Endothelial cell (in vitro differentiated cells): ENCODE data around the gene ASIC3. TPM values are rescaled to one million over a fixed set of nuclear protein-coding genes. Genes with fewer than 3 reads are reported as not detected.

Source experiments
- DNase-seq: peaks from one replicate; pipeline ENCODE4 v3.0.0; 2021; ENCODE audit warnings: low spot score
- H3K27ac Mint-ChIP-seq: one replicate; pipeline ENCODE4 v1.8.0; 2021; ENCODE audit warnings: mixed read lengths, inconsistent platforms; ENCODE audit not compliant: unreplicated experiment
- H3K27me3 Mint-ChIP-seq: one replicate; pipeline ENCODE4 v1.8.0; 2021; ENCODE audit warnings: mild to moderate bottlenecking, moderate library complexity, mixed read lengths, inconsistent platforms; ENCODE audit not compliant: unreplicated experiment
- H3K36me3 Mint-ChIP-seq: one replicate; pipeline ENCODE4 v1.8.0; 2021; ENCODE audit warnings: mild to moderate bottlenecking, low read depth, mixed read lengths, inconsistent platforms; ENCODE audit not compliant: unreplicated experiment
- H3K4me1 Mint-ChIP-seq: one replicate; pipeline ENCODE4 v1.8.0; 2021; ENCODE audit warnings: mild to moderate bottlenecking, mixed read lengths, inconsistent platforms; ENCODE audit not compliant: unreplicated experiment
- H3K4me3 Mint-ChIP-seq: one replicate; pipeline ENCODE4 v1.8.0; 2021; ENCODE audit warnings: mild to moderate bottlenecking, mixed read lengths, inconsistent platforms; ENCODE audit not compliant: unreplicated experiment
- H3K9me3 Mint-ChIP-seq: one replicate; pipeline ENCODE4 v1.8.0; 2021; ENCODE audit warnings: mixed read lengths, inconsistent platforms; ENCODE audit not compliant: unreplicated experiment
- CTCF ChIP-seq: fragments of 200-600 bp; sonication (generic); IDR thresholded peaks from one replicate; pipeline ENCODE4 v1.5.0; 2021; ENCODE audit warnings: antibody characterized with exemption; ENCODE audit not compliant: unreplicated experiment
- total RNA-seq: library from RNA; stranded (reverse); fragmentation: NEBNext Ultra II Directional; extraction: Animal tissue kit (Norgen Biotek cat#: 25700); gene quantifications from one replicate; pipeline ENCODE4 v1.2.1, GENCODE V29; 2021; ENCODE audit not compliant: unreplicated experiment

Gene ASIC3
- total RNA-seq, 1 donor from 2014 or later: 3.4 TPM

- Mint-ChIP-seq H3K4me3 (no peak overlapping the region), H3K36me3 (peaks cover 59% of the 10 kb centered on the region), H3K9me3 (no peaks in the 10 kb centered on the region), H3K27ac (no peak overlapping the region), H3K4me1 (peaks cover 8% of the 10 kb centered on the region), H3K27me3 (peaks cover 17% of the 10 kb centered on the region)
- no peak for DNase-seq
- TF ChIP-seq CTCF: no peak
Observed at GRCh38 chr7:151001546-151001945, 46.8 kb upstream of the ASIC3 start.

GRCh38 chr7:151003572-151003971, 44.8 kb upstream of the ASIC3 start:
- Mint-ChIP-seq H3K27ac (peak overlapping the region; percentile 3), H3K9me3 (peaks cover 6% of the 10 kb centered on the region), H3K27me3 (peaks cover 16% of the 10 kb centered on the region), H3K36me3 (peaks cover 55% of the 10 kb centered on the region), H3K4me3 (peak overlapping the region; percentile 19), H3K4me1 (peaks cover 19% of the 10 kb centered on the region)
- no peak for DNase-seq
- no peak for TF ChIP-seq CTCF

GRCh38 chr7:151005566-151005965, 42.8 kb upstream of the ASIC3 start:
- no peak for DNase-seq
- Mint-ChIP-seq H3K27me3 (peaks cover 16% of the 10 kb centered on the region), H3K9me3 (peaks cover 6% of the 10 kb centered on the region), H3K4me3 (peak overlapping the region; percentile 42), H3K27ac (no peak overlapping the region), H3K36me3 (peaks cover 48% of the 10 kb centered on the region), H3K4me1 (peaks cover 25% of the 10 kb centered on the region)
- no peak for TF ChIP-seq CTCF

GRCh38 chr7:151006590-151007300, 41.6 kb upstream of the ASIC3 start:
- no peak for DNase-seq
- TF ChIP-seq CTCF: no peak
- H3K9me3 Mint-ChIP-seq: peaks cover 6% of the 10 kb centered on the region
- no peak overlapping the region for H3K27ac Mint-ChIP-seq
- no peak overlapping the region for H3K4me3 Mint-ChIP-seq
- H3K27me3 Mint-ChIP-seq: peaks cover 15% of the 10 kb centered on the region
- peaks cover 33% of the 10 kb centered on the region for H3K4me1 Mint-ChIP-seq
- peaks cover 47% of the 10 kb centered on the region for H3K36me3 Mint-ChIP-seq

- Mint-ChIP-seq H3K4me3 (peak overlapping the region; percentile 25), H3K36me3 (peaks cover 48% of the 10 kb centered on the region), H3K4me1 (peaks cover 41% of the 10 kb centered on the region), H3K9me3 (peaks cover 6% of the 10 kb centered on the region), H3K27ac (no peak overlapping the region), H3K27me3 (peaks cover 22% of the 10 kb centered on the region)
- TF ChIP-seq CTCF: no peak
- DNase-seq: no peak
Observed at GRCh38 chr7:151007469-151007898, 40.8 kb upstream of the ASIC3 start.
